HepG2 (cell line): ENCODE measurements around the gene KRTAP10-8. TPM values are rescaled to one million over a fixed set of nuclear protein-coding genes. Genes with fewer than 3 reads are reported as not detected.
A peak's percentile ranks its signal among the peaks of the same experiment; 100 is the strongest.

ENCODE experiments used
- AFF4 ChIP-seq: sonication (generic); formaldehyde crosslinking; IDR thresholded peaks from 2 replicates; pipeline ENCODE4 v1.4.0; 2020; ENCODE audit warnings: missing genetic modification reagents
- AHDC1 ChIP-seq: sonication (generic); formaldehyde crosslinking; IDR thresholded peaks from 2 replicates; pipeline ENCODE4 v1.5.1; 2020; ENCODE audit warnings: mild to moderate bottlenecking, missing genetic modification reagents, borderline replicate concordance
- AKAP8 ChIP-seq: sonication (generic); formaldehyde crosslinking; IDR thresholded peaks from 2 replicates; pipeline ENCODE4 v1.5.1; 2020; ENCODE audit warnings: mild to moderate bottlenecking, missing genetic modification reagents
- BCL3 ChIP-seq: sonication (generic); formaldehyde crosslinking; IDR thresholded peaks from 2 replicates; pipeline ENCODE4 v1.5.1; 2020; ENCODE audit warnings: mild to moderate bottlenecking, missing genetic modification reagents, moderate library complexity
- IRF2 ChIP-seq: IDR thresholded peaks from 2 replicates; pipeline ENCODE4 v1.6.1; 2018; ENCODE audit warnings: missing genetic modification reagents, missing compliant biosample characterization
- KDM6A ChIP-seq: IDR thresholded peaks from 2 replicates; pipeline ENCODE4 v1.6.1; 2016; ENCODE audit warnings: low read depth
- RAD51 ChIP-seq: fragments of 450-650 bp; IDR thresholded peaks from 2 replicates; pipeline ENCODE4 v1.6.1; 2016; ENCODE audit warnings: borderline replicate concordance
- SCMH1 ChIP-seq: sonication (generic); formaldehyde crosslinking; IDR thresholded peaks from 2 replicates; pipeline ENCODE4 v1.9.0; 2021; ENCODE audit warnings: missing genetic modification reagents, mild to moderate bottlenecking, borderline replicate concordance
- ZNF276 ChIP-seq: sonication (generic); formaldehyde crosslinking; IDR thresholded peaks from 2 replicates; pipeline ENCODE4 v1.4.0; 2020; ENCODE audit warnings: mild to moderate bottlenecking, low read depth, missing genetic modification reagents
- ZNF414 ChIP-seq: sonication (generic); formaldehyde crosslinking; IDR thresholded peaks from 2 replicates; pipeline ENCODE4 v1.5.0; 2020; ENCODE audit warnings: missing genetic modification reagents
- ZNF549 ChIP-seq: sonication (generic); formaldehyde crosslinking; IDR thresholded peaks from 2 replicates; pipeline ENCODE4 v1.5.0; 2020; ENCODE audit warnings: missing genetic modification reagents
- ZNF577 ChIP-seq: sonication (generic); formaldehyde crosslinking; IDR thresholded peaks from 2 replicates; pipeline ENCODE4 v1.4.0; 2020; ENCODE audit warnings: mild to moderate bottlenecking, low read depth, missing genetic modification reagents, borderline replicate concordance
- ZNF83 ChIP-seq: sonication (generic); formaldehyde crosslinking; IDR thresholded peaks from 2 replicates; pipeline ENCODE4 v1.4.0; 2020; ENCODE audit warnings: missing genetic modification reagents, mild to moderate bottlenecking, borderline replicate concordance
- polyA plus RNA-seq, 8 experiments: library from polyadenylated mRNA; depleted of rRNA in 3 of 8; stranded (reverse) in 7 of 8; unstranded in 1 of 8; fragments of >200 nt; fragmentation: Illumina TruSeq in 4 of 8; extraction: Trizol in 4 of 8; gene quantifications; 2 replicates each; pipeline versions ENCODE4 v1.2.1 to v1.2.3, GENCODE V29; 2011 to 2016; ENCODE audit warnings: low read depth in 4 of 8, missing spikeins in 1 of 8, mixed read lengths in 1 of 8; ENCODE audit not compliant: insufficient read depth in 1 of 8
- total RNA-seq, 5 experiments: library from RNA; depleted of rRNA; stranded (reverse); fragments of >200 nt; fragmentation: Illumina TruSeq; extraction: Trizol; gene quantifications; 2 replicates each; pipeline ENCODE4 v1.2.3, GENCODE V29; 2016; ENCODE audit warnings: low read depth in 1 of 5

The KRTAP10-8 gene
- total and polyA plus RNA-seq, 2 of the 13 experiments (the other 11 are each of a cell fraction or from before 2014, with no cell fraction given) = not detected

GRCh38 chr21:44593598-44594405 is 18.1 kb upstream of the KRTAP10-8 start (continued):
- TF ChIP-seq ZNF414 (CRISPR knock-in tag) (peak; percentile 77; the same call in 1 of the 2 replicates), ZNF549 (CRISPR knock-in tag) (peak; percentile 81; the same call in 1 of the 2 replicates), SCMH1 (CRISPR knock-in tag) (no peak), ZNF83 (CRISPR knock-in tag) (0 out of 2 replicates have a peak, but pooled peaks have one; percentile 36), KDM6A (CRISPR knock-in tag) (peak; percentile 91), ZNF577 (CRISPR knock-in tag) (no peak), ZNF276 (peak; percentile 88), IRF2 (CRISPR knock-in tag) (peak; percentile 79; the same call in 1 of the 2 replicates), BCL3 (CRISPR knock-in tag) (no peak), AFF4 (CRISPR knock-in tag) (no peak), AKAP8 (no peak; the same call in 1 of the 2 replicates), AHDC1 (CRISPR knock-in tag) (peak; percentile 91), RAD51 (no peak)
